ENCODE results near the gene CLCN6. TPM values are rescaled to one million over a fixed set of nuclear protein-coding genes. Genes with fewer than 3 reads are reported as not detected.

The CLCN6 gene
- total RNA-seq, 1 experiment from 2014 or later: 13.7 TPM

DNA sequence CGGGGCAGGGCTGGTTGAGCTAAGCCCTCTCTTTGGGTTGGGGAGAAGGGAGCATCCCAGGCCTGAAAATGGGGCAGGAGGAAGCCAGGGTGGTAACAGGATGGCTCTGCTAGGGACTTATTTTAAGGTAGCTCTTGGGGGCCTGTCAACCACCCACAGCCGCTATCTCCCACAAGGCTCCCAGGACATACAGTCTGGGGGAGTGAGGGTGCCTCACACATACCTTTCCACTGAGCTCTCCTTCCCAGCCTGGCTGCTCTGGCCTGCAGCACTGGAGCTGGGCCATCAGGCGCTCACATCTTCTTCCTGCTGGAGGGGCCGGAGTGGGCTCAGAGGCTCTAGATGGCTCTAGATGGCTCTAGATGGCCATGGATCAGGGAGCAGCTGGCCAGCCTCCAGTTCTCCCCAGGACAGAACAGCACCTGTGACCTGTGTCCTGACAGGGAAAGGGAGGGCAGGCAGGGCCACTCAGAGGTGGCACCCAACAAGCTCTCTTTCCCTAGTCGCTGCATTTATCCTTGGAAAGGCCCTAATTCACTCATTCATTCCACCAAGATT is 63.7 kb downstream of the CLCN6 start:
- BruUV-seq (replicated peaks): no TSS peak
- H3K9ac ChIP-seq (ENCODE audit: low read length): no peak overlapping the region
- ATAC-seq (no peak), DNase-seq (ENCODE audit: low read depth, low spot score) (no peak)
- no peaks in the 10 kb centered on the region for H3K9me3 ChIP-seq (ENCODE audit: control insufficient read depth in 1 of 2, insufficient read depth in 1 of 2, low read depth in 1 of 2, low read length in 2 of 2)
- ChIA-PET RAD21 (ENCODE audit: low non-redundant PET in 1 of 2, low total read pairs in 2 of 2, uncharacterized antibody in 2 of 2, unreplicated experiment in 2 of 2) (no interaction called here), CTCF (interaction anchor here (1.6 kb wide), 1 partner anchor 22 kb away, joined by 6 read pairs; no protein-coding TSS in a partner anchor), POLR2A (interaction anchor here (4.2 kb wide), 1 partner anchor 39 kb away, joined by 17 read pairs; no protein-coding TSS in a partner anchor)
- no peaks in the 10 kb centered on the region for H3K27me3 ChIP-seq (ENCODE audit: insufficient read depth, low read length)
- no peaks in the 10 kb centered on the region for H3K36me3 ChIP-seq (ENCODE audit: control insufficient read depth in 1 of 2, insufficient read depth in 2 of 2, low read length in 2 of 2)
- H2AFZ ChIP-seq (ENCODE audit: low read depth, low read length, poor library complexity, severe bottlenecking): no peak overlapping the region
- intact Hi-C loops (cut with micrococcal nuclease): no loop called here
- H4K20me1 ChIP-seq (ENCODE audit: insufficient read depth): no peaks in the 10 kb centered on the region
- H3K4me3 ChIP-seq (replicated peaks in 1 of 2; ENCODE audit: low read depth in 1 of 2, low read length in 2 of 2): no peak overlapping the region
- H3K4me2 ChIP-seq (ENCODE audit: low read length): no peak overlapping the region
- no peaks in the 10 kb centered on the region for H3K79me2 ChIP-seq (ENCODE audit: insufficient read depth, low read length)
- H3K9me2 ChIP-seq (ENCODE audit: insufficient read depth): no peaks in the 10 kb centered on the region
- TF ChIP-seq POLR2AphosphoS5 (IDR thresholded peaks at IDR 0.05; ENCODE audit: low read depth, low read length) (no peak), CEBPB (IDR thresholded peaks at IDR 0.05; ENCODE audit: low read depth) (no peak), TCF7L2 (IDR thresholded peaks at IDR 0.05; ENCODE audit: borderline replicate concordance, extremely low read depth, insufficient read depth, insufficient read length) (no peak), RAD21 (IDR thresholded peaks at IDR 0.05; ENCODE audit: low read depth) (no peak)
- H3K27ac ChIP-seq (ENCODE audit: low read depth, low read length): no peak overlapping the region
- H3K4me1 ChIP-seq (ENCODE audit: control insufficient read depth in 1 of 2, insufficient read depth in 2 of 2, low read length in 2 of 2): no peaks in the 10 kb centered on the region

DNA sequence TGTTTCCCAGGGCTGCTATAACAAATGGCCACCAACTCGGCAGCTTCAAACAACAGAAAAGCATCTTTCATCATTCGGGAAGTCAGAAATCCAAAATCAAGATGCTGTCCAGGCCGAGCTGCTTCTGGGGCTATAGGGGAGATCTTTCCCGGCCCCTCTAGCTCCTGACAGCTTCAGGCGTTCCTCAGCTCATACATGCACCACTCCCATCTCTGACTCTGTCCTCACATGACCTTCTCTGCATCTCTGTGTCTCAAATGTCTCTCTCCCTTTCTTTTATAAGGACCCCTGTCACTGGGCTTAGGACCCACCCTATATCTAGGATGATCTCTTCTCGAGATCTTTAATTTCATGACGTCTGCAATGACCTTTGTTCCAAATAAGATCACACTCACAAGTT is 66.6 kb downstream of the CLCN6 start:
- Histone ChIP-seq H3K9ac (ENCODE audit: low read length) (no peak overlapping the region), H3K36me3 (ENCODE audit: control insufficient read depth in 1 of 2, insufficient read depth in 2 of 2, low read length in 2 of 2) (no peaks in the 10 kb centered on the region), H3K9me2 (ENCODE audit: insufficient read depth) (no peaks in the 10 kb centered on the region), H3K27me3 (ENCODE audit: insufficient read depth, low read length) (no peaks in the 10 kb centered on the region), H3K4me2 (ENCODE audit: low read length) (no peak overlapping the region), H3K4me3 (replicated peaks in 1 of 2; ENCODE audit: low read depth in 1 of 2, low read length in 2 of 2) (no peak overlapping the region), H3K9me3 (ENCODE audit: control insufficient read depth in 1 of 2, insufficient read depth in 1 of 2, low read depth in 1 of 2, low read length in 2 of 2) (no peaks in the 10 kb centered on the region), H3K27ac (ENCODE audit: low read depth, low read length) (no peak overlapping the region), H2AFZ (ENCODE audit: low read depth, low read length, poor library complexity, severe bottlenecking) (no peak overlapping the region), H3K79me2 (ENCODE audit: insufficient read depth, low read length) (no peaks in the 10 kb centered on the region), H3K4me1 (ENCODE audit: control insufficient read depth in 1 of 2, insufficient read depth in 2 of 2, low read length in 2 of 2) (no peaks in the 10 kb centered on the region), H4K20me1 (ENCODE audit: insufficient read depth) (no peaks in the 10 kb centered on the region)
- no peak for DNase-seq (ENCODE audit: low read depth, low spot score)
- BruUV-seq (replicated peaks): no TSS peak
- RAD21 ChIA-PET (ENCODE audit: low non-redundant PET in 1 of 2, low total read pairs in 2 of 2, uncharacterized antibody in 2 of 2, unreplicated experiment in 2 of 2): interaction anchor here in 1 of 2 experiments (0.7 kb wide), 1 partner anchor 10 kb away, joined by 3 read pairs; no protein-coding TSS in a partner anchor
- CTCF ChIA-PET: no interaction called here
- intact Hi-C loops (cut with micrococcal nuclease): no loop called here
- ATAC-seq: no peak
- TF ChIP-seq, protein P1, sequence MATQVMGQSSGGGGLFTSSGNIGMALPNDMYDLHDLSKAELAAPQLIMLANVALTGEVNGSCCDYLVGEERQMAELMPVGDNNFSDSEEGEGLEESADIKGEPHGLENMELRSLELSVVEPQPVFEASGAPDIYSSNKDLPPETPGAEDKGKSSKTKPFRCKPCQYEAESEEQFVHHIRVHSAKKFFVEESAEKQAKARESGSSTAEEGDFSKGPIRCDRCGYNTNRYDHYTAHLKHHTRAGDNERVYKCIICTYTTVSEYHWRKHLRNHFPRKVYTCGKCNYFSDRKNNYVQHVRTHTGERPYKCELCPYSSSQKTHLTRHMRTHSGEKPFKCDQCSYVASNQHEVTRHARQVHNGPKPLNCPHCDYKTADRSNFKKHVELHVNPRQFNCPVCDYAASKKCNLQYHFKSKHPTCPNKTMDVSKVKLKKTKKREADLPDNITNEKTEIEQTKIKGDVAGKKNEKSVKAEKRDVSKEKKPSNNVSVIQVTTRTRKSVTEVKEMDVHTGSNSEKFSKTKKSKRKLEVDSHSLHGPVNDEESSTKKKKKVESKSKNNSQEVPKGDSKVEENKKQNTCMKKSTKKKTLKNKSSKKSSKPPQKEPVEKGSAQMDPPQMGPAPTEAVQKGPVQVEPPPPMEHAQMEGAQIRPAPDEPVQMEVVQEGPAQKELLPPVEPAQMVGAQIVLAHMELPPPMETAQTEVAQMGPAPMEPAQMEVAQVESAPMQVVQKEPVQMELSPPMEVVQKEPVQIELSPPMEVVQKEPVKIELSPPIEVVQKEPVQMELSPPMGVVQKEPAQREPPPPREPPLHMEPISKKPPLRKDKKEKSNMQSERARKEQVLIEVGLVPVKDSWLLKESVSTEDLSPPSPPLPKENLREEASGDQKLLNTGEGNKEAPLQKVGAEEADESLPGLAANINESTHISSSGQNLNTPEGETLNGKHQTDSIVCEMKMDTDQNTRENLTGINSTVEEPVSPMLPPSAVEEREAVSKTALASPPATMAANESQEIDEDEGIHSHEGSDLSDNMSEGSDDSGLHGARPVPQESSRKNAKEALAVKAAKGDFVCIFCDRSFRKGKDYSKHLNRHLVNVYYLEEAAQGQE (IDR thresholded peaks at IDR 0.05; ENCODE audit: low read depth): no peak
- TF ChIP-seq FOSL1 (IDR thresholded peaks at IDR 0.05; ENCODE audit: low read depth): no peak
- no peak for TF ChIP-seq ELF1 (IDR thresholded peaks at IDR 0.05; ENCODE audit: borderline replicate concordance, low read depth)
- TF ChIP-seq SRF (IDR thresholded peaks at IDR 0.05; ENCODE audit: low read depth): no peak
- TF ChIP-seq SIN3A (IDR thresholded peaks at IDR 0.05; ENCODE audit: low read depth): no peak
- no peak for TF ChIP-seq JUND (IDR thresholded peaks at IDR 0.05)
- no peak for TF ChIP-seq EZH2phosphoT487 (IDR thresholded peaks at IDR 0.05; ENCODE audit: borderline replicate concordance)
- TF ChIP-seq ZNF274 (IDR thresholded peaks at IDR 0.05; ENCODE audit: low read depth, low read length): no peak
- TF ChIP-seq, protein P2, sequence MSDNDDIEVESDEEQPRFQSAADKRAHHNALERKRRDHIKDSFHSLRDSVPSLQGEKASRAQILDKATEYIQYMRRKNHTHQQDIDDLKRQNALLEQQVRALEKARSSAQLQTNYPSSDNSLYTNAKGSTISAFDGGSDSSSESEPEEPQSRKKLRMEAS (IDR thresholded peaks at IDR 0.05): no peak
- TF ChIP-seq POLR2A (IDR thresholded peaks at IDR 0.05; ENCODE audit: borderline replicate concordance, extremely low read depth, insufficient read depth, insufficient read length): no peak
- TF ChIP-seq CBX3 (IDR thresholded peaks at IDR 0.05; ENCODE audit: low read depth): no peak
- POLR2A ChIA-PET: interaction anchor here (4.2 kb wide), 1 partner anchor 36 kb away, joined by 17 read pairs; no protein-coding TSS in a partner anchor

Measured in HCT116 (cell line).